ENCODE measurements around the gene FNDC3A. TPM values are rescaled to one million over a fixed set of nuclear protein-coding genes. Genes with fewer than 3 reads are reported as not detected.

FNDC3A gene
- total and polyA plus RNA-seq, 8 donors, result 13.0 to 131 (median 26.2) TPM

- intact Hi-C loops (cut with DNase I; ENCODE audit: low total_unique reads), result no loop called here
- TF ChIP-seq CTCF (IDR thresholded peaks at IDR 0.05), result no peak
- no peak for TF ChIP-seq POLR2AphosphoS5 (IDR thresholded peaks at IDR 0.05)
- no peak for TF ChIP-seq EP300 (IDR thresholded peaks at IDR 0.05)
- no peak for TF ChIP-seq POLR2A (IDR thresholded peaks at IDR 0.05)
- Histone ChIP-seq H3K4me1 (no peaks in the 10 kb centered on the region), H3K27me3 (no peaks in the 10 kb centered on the region), H3K4me3 (no peak overlapping the region), H3K9me3 (no peaks in the 10 kb centered on the region), H3K36me3 (peaks cover 19 to 65% (median 63%) of the 10 kb centered on the region in 4 donors), H3K27ac (no peak overlapping the region)
- WGBS, 5 donors, result 93 to 98% (median 96%) methylated on average over 4 of the region's 4 CpGs
- no peak for DNase-seq
Observed at GRCh38 chr13:49208619-49209018, 232.9 kb downstream of the FNDC3A start.

GRCh38 chr13:49210114-49210513 is 234.4 kb downstream of the FNDC3A start:
- peaks cover 13 to 50% (median 48%) of the 10 kb centered on the region in 4 donors for H3K36me3 ChIP-seq
- no peak overlapping the region for H3K27ac ChIP-seq
- intact Hi-C loops (cut with DNase I; ENCODE audit: low total_unique reads), result no loop called here
- H3K4me3 ChIP-seq, result no peak overlapping the region
- DNase-seq, result no peak
- no peaks in the 10 kb centered on the region for H3K9me3 ChIP-seq
- peaks cover 0 to 8% (median 0%) of the 10 kb centered on the region in 4 donors for H3K4me1 ChIP-seq
- no peak for TF ChIP-seq EP300 (IDR thresholded peaks at IDR 0.05)
- TF ChIP-seq POLR2A (IDR thresholded peaks at IDR 0.05), result no peak
- TF ChIP-seq POLR2AphosphoS5 (IDR thresholded peaks at IDR 0.05), result no peak
- no peak for TF ChIP-seq CTCF (IDR thresholded peaks at IDR 0.05)
- no peaks in the 10 kb centered on the region for H3K27me3 ChIP-seq
- WGBS, 5 donors, result 86 to 100% (median 88%) methylated on average over 1 of the region's 1 CpG

GRCh38 chr13:49210669-49211068 is 235.0 kb downstream of the FNDC3A start:
- intact Hi-C loops (cut with DNase I; ENCODE audit: low total_unique reads), result no loop called here
- no peak for DNase-seq
- H3K4me3 ChIP-seq, result no peak overlapping the region
- WGBS, 5 donors, result 93 to 96% (median 94%) methylated on average over 5 of the region's 5 CpGs
- no peaks in the 10 kb centered on the region for H3K9me3 ChIP-seq
- H3K36me3 ChIP-seq, result peaks cover 13 to 44% (median 42%) of the 10 kb centered on the region in 4 donors
- peaks cover 0 to 10% (median 0%) of the 10 kb centered on the region in 4 donors for H3K4me1 ChIP-seq
- H3K27me3 ChIP-seq, result no peaks in the 10 kb centered on the region
- no peak overlapping the region for H3K27ac ChIP-seq
- TF ChIP-seq POLR2A (IDR thresholded peaks at IDR 0.05) (no peak), CTCF (IDR thresholded peaks at IDR 0.05) (no peak), EP300 (IDR thresholded peaks at IDR 0.05) (no peak), POLR2AphosphoS5 (IDR thresholded peaks at IDR 0.05) (no peak)

GRCh38 chr13:49213539-49213938 is 237.8 kb downstream of the FNDC3A start:
- Histone ChIP-seq H3K36me3 (peaks cover 1 to 16% (median 14%) of the 10 kb centered on the region in 4 donors), H3K9me3 (no peaks in the 10 kb centered on the region), H3K27me3 (peaks cover 0 to 9% (median 3%) of the 10 kb centered on the region in 3 donors), H3K4me1 (peaks cover 0 to 29% (median 4%) of the 10 kb centered on the region in 4 donors), H3K27ac (no peak overlapping the region), H3K4me3 (no peak overlapping the region)
- DNase-seq, result no peak
- WGBS, 5 donors, result 55 to 76% (median 57%) methylated on average over 1 of the region's 1 CpG
- TF ChIP-seq CTCF (IDR thresholded peaks at IDR 0.05) (no peak), EP300 (IDR thresholded peaks at IDR 0.05) (no peak), POLR2A (IDR thresholded peaks at IDR 0.05) (no peak), POLR2AphosphoS5 (IDR thresholded peaks at IDR 0.05) (no peak)
- intact Hi-C loops (cut with DNase I; ENCODE audit: low total_unique reads), result no loop called here

Data from stomach (tissue), 9 donors.